ENCODE data around the gene EPS8L2.

DNA sequence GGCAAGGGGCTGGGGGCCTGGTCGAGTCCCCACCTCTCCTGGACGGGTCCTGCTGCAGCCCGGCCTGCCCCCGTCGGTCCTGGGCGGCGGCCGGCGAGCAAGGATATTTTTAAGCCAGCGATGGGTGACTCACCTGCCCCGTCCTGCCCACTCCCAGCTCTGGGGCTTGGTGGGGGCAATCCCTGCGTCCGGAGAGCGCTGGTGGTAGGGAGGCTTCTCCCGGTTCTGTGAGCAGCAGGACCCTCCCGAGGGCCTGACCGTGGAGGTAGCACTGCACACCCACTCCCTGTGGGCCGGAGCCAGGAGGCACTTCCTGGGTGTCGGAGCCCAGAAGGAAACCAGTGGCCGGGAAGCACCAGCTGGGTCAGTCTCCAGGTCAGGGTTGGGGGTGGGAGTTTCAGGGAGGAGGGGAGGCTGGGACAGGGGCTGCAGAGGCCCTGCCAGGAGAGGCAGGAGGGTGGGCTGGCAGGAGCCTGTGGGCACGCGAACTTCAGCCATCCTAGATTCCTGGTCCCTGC lies 467 bp downstream of the EPS8L2 start:
- TF ChIP-seq, protein P1, sequence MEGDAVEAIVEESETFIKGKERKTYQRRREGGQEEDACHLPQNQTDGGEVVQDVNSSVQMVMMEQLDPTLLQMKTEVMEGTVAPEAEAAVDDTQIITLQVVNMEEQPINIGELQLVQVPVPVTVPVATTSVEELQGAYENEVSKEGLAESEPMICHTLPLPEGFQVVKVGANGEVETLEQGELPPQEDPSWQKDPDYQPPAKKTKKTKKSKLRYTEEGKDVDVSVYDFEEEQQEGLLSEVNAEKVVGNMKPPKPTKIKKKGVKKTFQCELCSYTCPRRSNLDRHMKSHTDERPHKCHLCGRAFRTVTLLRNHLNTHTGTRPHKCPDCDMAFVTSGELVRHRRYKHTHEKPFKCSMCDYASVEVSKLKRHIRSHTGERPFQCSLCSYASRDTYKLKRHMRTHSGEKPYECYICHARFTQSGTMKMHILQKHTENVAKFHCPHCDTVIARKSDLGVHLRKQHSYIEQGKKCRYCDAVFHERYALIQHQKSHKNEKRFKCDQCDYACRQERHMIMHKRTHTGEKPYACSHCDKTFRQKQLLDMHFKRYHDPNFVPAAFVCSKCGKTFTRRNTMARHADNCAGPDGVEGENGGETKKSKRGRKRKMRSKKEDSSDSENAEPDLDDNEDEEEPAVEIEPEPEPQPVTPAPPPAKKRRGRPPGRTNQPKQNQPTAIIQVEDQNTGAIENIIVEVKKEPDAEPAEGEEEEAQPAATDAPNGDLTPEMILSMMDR (IDR thresholded peaks at IDR 0.05; ENCODE audit: low read depth, low read length) = no peak
- no peak for TF ChIP-seq EZH2phosphoT487 (IDR thresholded peaks at IDR 0.05; ENCODE audit: low read depth)

Measured in OCI-LY3 (cell line).